OCI-LY7 (cell line): ENCODE data around the gene RPL31.

Source experiments
- CTCF ChIP-seq: fragments of 200-600 bp; sonication (generic); conservative IDR thresholded peaks from 2 replicates; pipeline ENCODE4 v1.5.1; 2014; ENCODE audit warnings: mild to moderate bottlenecking, antibody characterized with exemption, low read length, moderate library complexity, mixed read lengths
- EZH2phosphoT487 ChIP-seq: fragments of 200-600 bp; sonication (generic); IDR thresholded peaks from 2 replicates; pipeline ENCODE4 v1.6.1; 2018; ENCODE audit warnings: low read depth, borderline replicate concordance, mild to moderate bottlenecking, mixed run types, antibody characterized with exemption, low read length, moderate library complexity, mixed read lengths

DNA sequence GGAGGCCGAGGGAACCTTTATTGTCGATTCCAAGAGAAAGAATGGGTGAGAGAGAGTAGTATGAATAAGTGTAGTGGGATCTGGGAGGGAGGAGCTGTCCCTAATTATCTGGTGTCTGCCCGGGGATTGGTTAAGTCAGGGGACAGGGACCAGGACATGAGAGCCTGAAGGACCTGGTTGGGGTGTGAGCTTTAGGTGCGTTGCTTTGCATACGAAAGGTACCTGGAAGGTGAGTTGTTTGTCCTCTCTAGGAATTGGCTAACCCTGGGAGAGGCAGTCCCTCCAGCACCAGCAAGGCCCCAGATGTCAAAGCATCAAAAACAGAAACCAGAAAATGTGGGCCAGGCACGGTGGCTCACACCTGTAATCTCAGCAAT is 48.1 kb upstream of the RPL31 start:
- TF ChIP-seq CTCF (no peak), EZH2phosphoT487 (no peak)
